ENCODE data around the gene WDR7.

DNA sequence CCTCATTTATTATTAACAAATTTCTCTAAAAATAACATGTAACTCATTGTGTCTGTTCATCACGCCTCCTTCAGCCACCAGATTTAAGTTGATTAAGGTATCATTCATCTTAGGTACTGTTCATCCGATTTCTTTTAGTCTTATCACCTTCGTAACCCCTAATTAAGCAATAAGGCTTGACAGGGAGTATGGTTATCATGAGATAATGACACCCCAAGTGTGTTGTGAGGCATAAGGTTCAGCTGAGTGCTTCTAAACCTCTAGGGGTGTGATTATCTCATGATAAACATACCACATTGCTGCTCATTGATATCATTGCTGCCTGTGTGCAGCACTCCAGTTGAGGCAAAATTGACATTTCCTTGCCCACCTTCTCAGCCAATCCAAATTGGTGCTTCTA lies 336.9 kb downstream of the WDR7 start:
- TF ChIP-seq, protein P1, sequence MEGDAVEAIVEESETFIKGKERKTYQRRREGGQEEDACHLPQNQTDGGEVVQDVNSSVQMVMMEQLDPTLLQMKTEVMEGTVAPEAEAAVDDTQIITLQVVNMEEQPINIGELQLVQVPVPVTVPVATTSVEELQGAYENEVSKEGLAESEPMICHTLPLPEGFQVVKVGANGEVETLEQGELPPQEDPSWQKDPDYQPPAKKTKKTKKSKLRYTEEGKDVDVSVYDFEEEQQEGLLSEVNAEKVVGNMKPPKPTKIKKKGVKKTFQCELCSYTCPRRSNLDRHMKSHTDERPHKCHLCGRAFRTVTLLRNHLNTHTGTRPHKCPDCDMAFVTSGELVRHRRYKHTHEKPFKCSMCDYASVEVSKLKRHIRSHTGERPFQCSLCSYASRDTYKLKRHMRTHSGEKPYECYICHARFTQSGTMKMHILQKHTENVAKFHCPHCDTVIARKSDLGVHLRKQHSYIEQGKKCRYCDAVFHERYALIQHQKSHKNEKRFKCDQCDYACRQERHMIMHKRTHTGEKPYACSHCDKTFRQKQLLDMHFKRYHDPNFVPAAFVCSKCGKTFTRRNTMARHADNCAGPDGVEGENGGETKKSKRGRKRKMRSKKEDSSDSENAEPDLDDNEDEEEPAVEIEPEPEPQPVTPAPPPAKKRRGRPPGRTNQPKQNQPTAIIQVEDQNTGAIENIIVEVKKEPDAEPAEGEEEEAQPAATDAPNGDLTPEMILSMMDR (IDR thresholded peaks at IDR 0.05) = no peak
- no peak for TF ChIP-seq POLR2AphosphoS5 (IDR thresholded peaks at IDR 0.05)
- no peak for TF ChIP-seq POLR2A (IDR thresholded peaks at IDR 0.05)
- no peak for TF ChIP-seq EP300 (IDR thresholded peaks at IDR 0.05)

Data from gastroesophageal sphincter (tissue), 3 donors.